Fibroblast of lung (primary cell): ENCODE data around the gene LILRB2. TPM values are rescaled to one million over a fixed set of nuclear protein-coding genes. Genes with fewer than 3 reads are reported as not detected.
"Not testable (repeated sequence)": the region's sequence is repeated elsewhere in the genome, so short reads cannot be mapped to it uniquely, and the experiment has no call there.

Experiments
- DNase-seq, 2 donors: peaks; one replicate each; pipeline versions ENCODE4 v3.0.0 to v3.0.0-alpha.2; 2010; ENCODE audit warnings: low read depth in 2 of 2
- H2AFZ ChIP-seq: 2 replicates; pipeline ENCODE4 v1.5.1; 2012; ENCODE audit warnings: low read length, control low read depth, inconsistent platforms
- H3K27ac ChIP-seq: 2 replicates; pipeline ENCODE4 v1.5.1; 2011; ENCODE audit warnings: low read length, control low read depth; ENCODE audit not compliant: insufficient read depth
- H3K27me3 ChIP-seq: 2 replicates; pipeline ENCODE4 v1.5.1; 2011; ENCODE audit warnings: mild to moderate bottlenecking, low read length; ENCODE audit not compliant: control insufficient read depth, insufficient read depth
- H3K36me3 ChIP-seq: 2 replicates; pipeline ENCODE4 v1.5.1; 2011; ENCODE audit warnings: low read length; ENCODE audit not compliant: control insufficient read depth, insufficient read depth
- H3K4me1 ChIP-seq: 2 replicates; pipeline ENCODE4 v1.5.1; 2011; ENCODE audit warnings: low read length; ENCODE audit not compliant: control insufficient read depth, insufficient read depth; ENCODE audit errors: extremely low read depth
- H3K4me2 ChIP-seq: 2 replicates; pipeline ENCODE4 v1.5.1; 2011; ENCODE audit warnings: low read length, control low read depth; ENCODE audit not compliant: insufficient read depth; ENCODE audit errors: extremely low read depth
- H3K4me3 ChIP-seq, 4 experiments: fragments of 200-600 bp in 1 of 4; sonication (generic) in 1 of 4; replicated peaks in 1 of 4; 2 replicates each; pipeline ENCODE4 v1.5.1; 2011 to 2016; ENCODE audit warnings: low read length in 4 of 4, low read depth in 3 of 4, mild to moderate bottlenecking in 3 of 4, control low read depth in 2 of 4, inconsistent platforms in 1 of 4, mixed read lengths in 1 of 4; ENCODE audit not compliant: insufficient read depth in 1 of 4; ENCODE audit errors: control extremely low read depth in 1 of 4
- H3K79me2 ChIP-seq: 2 replicates; pipeline ENCODE4 v1.5.1; 2012; ENCODE audit warnings: mild to moderate bottlenecking, low read length, inconsistent platforms; ENCODE audit not compliant: control insufficient read depth, insufficient read depth
- H3K9ac ChIP-seq: 2 replicates; pipeline ENCODE4 v1.5.1; 2011; ENCODE audit warnings: mild to moderate bottlenecking, low read length, control low read depth; ENCODE audit not compliant: insufficient read depth
- H3K9me3 ChIP-seq: 2 replicates; pipeline ENCODE4 v1.5.1; 2012; ENCODE audit warnings: low read depth, low read length; ENCODE audit not compliant: control insufficient read depth, insufficient read depth
- H4K20me1 ChIP-seq: 2 replicates; pipeline ENCODE4 v1.5.1; 2011; ENCODE audit warnings: low read length; ENCODE audit not compliant: control insufficient read depth, insufficient read depth; ENCODE audit errors: extremely low read depth
- EZH2 ChIP-seq: IDR thresholded peaks from 2 replicates; pipeline ENCODE4 v1.5.1; 2012; ENCODE audit warnings: low read length, control low read depth, mild to moderate bottlenecking; ENCODE audit errors: missing control alignments
- polyA plus RNA-seq, 2 donors: library from polyadenylated mRNA; depleted of rRNA in 1 of 2; stranded (reverse) in 1 of 2; unstranded in 1 of 2; fragments of >200 nt; gene quantifications; 2 replicates each; pipeline ENCODE4 v1.2.1, GENCODE V29; 2011 to 2012; ENCODE audit warnings: missing spikeins in 1 of 2
- total RNA-seq: library from RNA; depleted of rRNA; stranded (reverse); fragments of >200 nt; gene quantifications from 2 replicates; pipeline ENCODE4 v1.2.1, GENCODE V29; 2014
- TF ChIP-seq, protein P1 (sequence below), 2 donors: IDR thresholded peaks in 1 of 2; conservative IDR thresholded peaks in 1 of 2; 1 replicate in 1 of 2; 2 replicates in 1 of 2; pipeline ENCODE4 v1.5.1; 2011 to 2012; ENCODE audit warnings: low read length in 2 of 2, control low read depth in 1 of 2, inconsistent platforms in 1 of 2, low read depth in 1 of 2, mild to moderate bottlenecking in 1 of 2

The LILRB2 gene
- total and polyA plus RNA-seq, 2 donors (not counting 1 experiment from before 2014, with no cell fraction given) = not detected

- Histone ChIP-seq H3K79me2 (no peaks in the 10 kb centered on the region), H3K9ac (no peak overlapping the region), H3K36me3 (no peaks in the 10 kb centered on the region), H3K4me1 (no peaks in the 10 kb centered on the region), H3K4me3 (no peak overlapping the region), H3K9me3 (no peaks in the 10 kb centered on the region), H3K27ac (no peak overlapping the region), H3K27me3 (no peaks in the 10 kb centered on the region), H3K4me2 (no peak overlapping the region), H2AFZ (no peak overlapping the region), H4K20me1 (no peaks in the 10 kb centered on the region)
- no peak for DNase-seq
- no peak for TF ChIP-seq EZH2
- TF ChIP-seq, protein P1, sequence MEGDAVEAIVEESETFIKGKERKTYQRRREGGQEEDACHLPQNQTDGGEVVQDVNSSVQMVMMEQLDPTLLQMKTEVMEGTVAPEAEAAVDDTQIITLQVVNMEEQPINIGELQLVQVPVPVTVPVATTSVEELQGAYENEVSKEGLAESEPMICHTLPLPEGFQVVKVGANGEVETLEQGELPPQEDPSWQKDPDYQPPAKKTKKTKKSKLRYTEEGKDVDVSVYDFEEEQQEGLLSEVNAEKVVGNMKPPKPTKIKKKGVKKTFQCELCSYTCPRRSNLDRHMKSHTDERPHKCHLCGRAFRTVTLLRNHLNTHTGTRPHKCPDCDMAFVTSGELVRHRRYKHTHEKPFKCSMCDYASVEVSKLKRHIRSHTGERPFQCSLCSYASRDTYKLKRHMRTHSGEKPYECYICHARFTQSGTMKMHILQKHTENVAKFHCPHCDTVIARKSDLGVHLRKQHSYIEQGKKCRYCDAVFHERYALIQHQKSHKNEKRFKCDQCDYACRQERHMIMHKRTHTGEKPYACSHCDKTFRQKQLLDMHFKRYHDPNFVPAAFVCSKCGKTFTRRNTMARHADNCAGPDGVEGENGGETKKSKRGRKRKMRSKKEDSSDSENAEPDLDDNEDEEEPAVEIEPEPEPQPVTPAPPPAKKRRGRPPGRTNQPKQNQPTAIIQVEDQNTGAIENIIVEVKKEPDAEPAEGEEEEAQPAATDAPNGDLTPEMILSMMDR (conservative IDR thresholded peaks at IDR 0.05 in 1 of 2, IDR thresholded peaks at IDR 0.05 in 1 of 2; ENCODE audit: low read depth in 1 of 2, low read length in 2 of 2) = no peak
These were observed 5.0 kb downstream of the LILRB2 start for GRCh38 chr19:54275951-54276350.

GRCh38 chr19:54274516-54274915 is 6.4 kb downstream of the LILRB2 start:
- not testable (repeated sequence) for DNase-seq, H3K36me3 ChIP-seq, H3K79me2 ChIP-seq, H3K27me3 ChIP-seq, H3K4me1 ChIP-seq, H3K9me3 ChIP-seq, H3K27ac ChIP-seq, H3K4me2 ChIP-seq, H4K20me1 ChIP-seq, H2AFZ ChIP-seq, H3K9ac ChIP-seq, H3K4me3 ChIP-seq

- H3K4me2 ChIP-seq = no peak overlapping the region
- H3K4me3 ChIP-seq = no peak overlapping the region
- no peaks in the 10 kb centered on the region for H3K36me3 ChIP-seq
- H3K27me3 ChIP-seq = peaks cover 3% of the 10 kb centered on the region
- H2AFZ ChIP-seq = no peak overlapping the region
- H3K9ac ChIP-seq = no peak overlapping the region
- H3K9me3 ChIP-seq = no peaks in the 10 kb centered on the region
- no peak for TF ChIP-seq EZH2
- TF ChIP-seq, protein P1 (conservative IDR thresholded peaks at IDR 0.05 in 1 of 2, IDR thresholded peaks at IDR 0.05 in 1 of 2; ENCODE audit: low read depth in 1 of 2, low read length in 2 of 2) = no peak
- no peak for DNase-seq
- H3K27ac ChIP-seq = no peak overlapping the region
- no peaks in the 10 kb centered on the region for H3K79me2 ChIP-seq
- H4K20me1 ChIP-seq = no peaks in the 10 kb centered on the region
- no peaks in the 10 kb centered on the region for H3K4me1 ChIP-seq
These were observed 7.1 kb downstream of the LILRB2 start for GRCh38 chr19:54273821-54274220.

GRCh38 chr19:54272181-54272580 is 8.7 kb downstream of the LILRB2 start:
- H3K4me2 ChIP-seq, H3K9me3 ChIP-seq, H3K27ac ChIP-seq, DNase-seq, H3K27me3 ChIP-seq, H3K4me3 ChIP-seq, H3K36me3 ChIP-seq, H3K4me1 ChIP-seq, H4K20me1 ChIP-seq, H2AFZ ChIP-seq, H3K79me2 ChIP-seq, H3K9ac ChIP-seq: not testable (repeated sequence)

DNA sequence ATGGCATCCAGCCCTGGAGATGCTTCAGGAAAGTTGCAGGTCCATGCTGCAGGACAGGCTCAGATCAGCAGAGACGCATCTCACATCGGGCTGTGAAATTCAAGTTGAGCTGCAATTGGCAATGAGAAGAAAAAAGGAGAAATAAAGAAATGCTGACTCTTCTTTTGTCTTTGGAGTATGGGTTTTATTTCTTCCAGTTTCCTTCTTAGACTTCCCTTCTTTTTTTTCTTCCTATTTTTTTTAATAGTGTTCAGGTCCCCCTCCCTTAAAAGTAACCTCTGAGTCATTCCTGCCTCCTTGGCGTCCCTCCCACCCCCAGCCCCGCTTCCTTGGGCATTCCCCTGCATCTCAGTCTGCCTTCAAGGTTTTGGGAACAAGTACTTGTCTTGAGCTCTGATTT is 9.3 kb downstream of the LILRB2 start:
- H3K4me3 ChIP-seq, H3K4me2 ChIP-seq, H3K9me3 ChIP-seq, H3K27me3 ChIP-seq, H3K27ac ChIP-seq, H3K36me3 ChIP-seq, H4K20me1 ChIP-seq, H3K4me1 ChIP-seq, H3K9ac ChIP-seq, H2AFZ ChIP-seq, H3K79me2 ChIP-seq, DNase-seq: not testable (repeated sequence)
